HepG2 (cell line): ENCODE measurements around the gene ZFHX3. TPM values are rescaled to one million over a fixed set of nuclear protein-coding genes. Genes with fewer than 3 reads are reported as not detected.

ENCODE experiments used
- ATAC-seq: fragments of 200-7000 bp; cut with Tn5 transposase; 3 replicates; pipeline ENCODE4 v1.9.1; 2020; ENCODE audit warnings: mild to moderate bottlenecking, moderate library complexity
- BruUV-seq: library from RNA; stranded (reverse); fragments of 400-500 nt; replicated peaks from 2 replicates; lab custom pipeline; 2021; lab: Mats Ljungman, UMichigan
- CTCF ChIA-PET: fragments of 300-600 bp; formaldehyde crosslinking; extraction: SDS; loops from one replicate; lab custom pipeline; 2021; ENCODE audit warnings: low total read pairs, inconsistent platforms, low intra/inter-chr PET ratio; lab: Yijun Ruan, JAX
- POLR2A ChIA-PET: fragments of 350-600 bp; sonication (Branson Sonifier 250); formaldehyde crosslinking; loops from one replicate; lab custom pipeline; 2020; ENCODE audit warnings: antibody characterized with exemption, inconsistent platforms; lab: Yijun Ruan, JAX
- DNase-seq: peaks from one replicate; pipeline ENCODE4 v3.0.0-alpha.2; 2015; ENCODE audit warnings: low spot score
- FAIRE-seq: peaks from 3 replicates; lab custom pipeline; 2011; peaks lifted over from hg19 to GRCh38; lab: Jason Lieb, UNC
- H2AFZ ChIP-seq: one replicate; pipeline ENCODE4 v1.6.1; 2011; ENCODE audit warnings: low read length, inconsistent platforms
- H3K27ac ChIP-seq: fragments of 300-600 bp; 3 replicates; pipeline ENCODE4 v1.8.0; 2011; ENCODE audit warnings: mixed run types, mild to moderate bottlenecking, mixed read lengths, low read length, inconsistent platforms; ENCODE audit not compliant: insufficient read depth; ENCODE audit errors: extremely low read length
- H3K27me3 ChIP-seq, 2 experiments: fragments of 200-600 bp in 1 of 2; 2 replicates in 1 of 2; 3 replicates in 1 of 2; pipeline versions ENCODE4 v1.6.0 to v1.8.0; 2011; ENCODE audit warnings: low read length in 2 of 2, mild to moderate bottlenecking in 2 of 2, moderate library complexity in 2 of 2, inconsistent platforms in 1 of 2; ENCODE audit not compliant: insufficient read depth in 2 of 2, control insufficient read depth in 1 of 2
- H3K36me3 ChIP-seq, 2 experiments: fragments of 200-600 bp in 1 of 2; replicated peaks in 1 of 2; 2 replicates in 1 of 2; 3 replicates in 1 of 2; pipeline versions ENCODE4 v1.5.1 to v1.8.0; 2011; ENCODE audit warnings: low read length in 2 of 2, inconsistent platforms in 1 of 2; ENCODE audit not compliant: insufficient read depth in 2 of 2, control insufficient read depth in 1 of 2
- H3K4me1 ChIP-seq: 2 replicates; pipeline ENCODE4 v1.5.1; 2012; ENCODE audit warnings: low read length, inconsistent platforms; ENCODE audit not compliant: insufficient read depth
- H3K4me2 ChIP-seq: 2 replicates; pipeline ENCODE4 v1.6.0; 2011; ENCODE audit warnings: low read depth, low read length, inconsistent platforms
- H3K4me3 ChIP-seq, 3 experiments: fragments of 200-600 bp in 1 of 3; sonication (generic), shearing (Covaris generic) in 1 of 3; replicated peaks in 1 of 3; 2 replicates each; pipeline ENCODE4 v1.5.1; 2011 to 2016; ENCODE audit warnings: low read length in 3 of 3, inconsistent platforms in 2 of 3, low read depth in 2 of 3, mild to moderate bottlenecking in 2 of 3, control low read depth in 1 of 3, mixed read lengths in 1 of 3; ENCODE audit not compliant: insufficient read depth in 1 of 3
- H3K79me2 ChIP-seq: one replicate; pipeline ENCODE4 v1.6.1; 2011; ENCODE audit warnings: low read length, inconsistent platforms; ENCODE audit not compliant: insufficient read depth
- H3K9ac ChIP-seq: 2 replicates; pipeline ENCODE4 v1.6.0; 2011; ENCODE audit warnings: mild to moderate bottlenecking, low read depth, low read length, inconsistent platforms; ENCODE audit not compliant: insufficient read depth
- H3K9me3 ChIP-seq: 2 replicates; pipeline ENCODE4 v1.5.1; 2012; ENCODE audit warnings: mild to moderate bottlenecking, low read length
- H4K20me1 ChIP-seq: 2 replicates; pipeline ENCODE4 v1.6.0; 2011; ENCODE audit warnings: inconsistent platforms, mild to moderate bottlenecking, low read length, moderate library complexity; ENCODE audit not compliant: insufficient read depth
- CCDC6 ChIP-seq: sonication (generic); formaldehyde crosslinking; IDR thresholded peaks from 2 replicates; pipeline ENCODE4 v1.8.1; 2022; ENCODE audit warnings: mild to moderate bottlenecking, missing genetic modification reagents, moderate library complexity
- HHEX ChIP-seq: IDR thresholded peaks from 2 replicates; pipeline ENCODE4 v1.6.1; 2016; ENCODE audit warnings: control low read depth
- HNF4G ChIP-seq, 2 experiments: sonication (generic) in 1 of 2; formaldehyde crosslinking in 1 of 2; IDR thresholded peaks; 2 replicates each; pipeline versions ENCODE4 v1.4.0 to v1.6.1; 2011 to 2020; ENCODE audit warnings: borderline replicate concordance in 2 of 2, low read depth in 2 of 2, mild to moderate bottlenecking in 2 of 2, low read length in 1 of 2, missing genetic modification reagents in 1 of 2, moderate library complexity in 1 of 2
- KDM3A ChIP-seq: IDR thresholded peaks from 2 replicates; pipeline ENCODE4 v1.6.1; 2018; ENCODE audit warnings: low read depth, missing compliant biosample characterization
- PAWR ChIP-seq: sonication (generic); formaldehyde crosslinking; IDR thresholded peaks from 2 replicates; pipeline ENCODE4 v1.4.0; 2020; ENCODE audit warnings: missing genetic modification reagents, mild to moderate bottlenecking, borderline replicate concordance
- SSRP1 ChIP-seq: IDR thresholded peaks from 2 replicates; pipeline ENCODE4 v1.6.1; 2016; ENCODE audit warnings: control low read depth
- TOPORS ChIP-seq: sonication (generic); formaldehyde crosslinking; IDR thresholded peaks from 2 replicates; pipeline ENCODE4 v1.8.0; 2023; ENCODE audit warnings: mild to moderate bottlenecking, missing genetic modification reagents
- TP53 ChIP-seq: sonication (generic); formaldehyde crosslinking; conservative IDR thresholded peaks from 2 replicates; pipeline ENCODE4 v1.4.0; 2020; ENCODE audit warnings: missing genetic modification reagents
- ZNF317 ChIP-seq: sonication (generic); formaldehyde crosslinking; IDR thresholded peaks from 2 replicates; pipeline ENCODE4 v1.5.0; 2020; ENCODE audit warnings: mild to moderate bottlenecking, missing genetic modification reagents
- ZNF501 ChIP-seq: sonication (generic); formaldehyde crosslinking; IDR thresholded peaks from 2 replicates; pipeline ENCODE4 v1.5.1; 2020; ENCODE audit warnings: mild to moderate bottlenecking, moderate library complexity, missing genetic modification reagents
- ZNF570 ChIP-seq: sonication (generic); formaldehyde crosslinking; IDR thresholded peaks from 2 replicates; pipeline ENCODE4 v1.4.0; 2020; ENCODE audit warnings: mild to moderate bottlenecking, missing genetic modification reagents, borderline replicate concordance
- WGBS: methylation state at CpG from one replicate; pipeline ENCODE4 v1.1.6; 2017; ENCODE audit warnings: low lambda C conversion rate; 5-methylcytosine and 5-hydroxymethylcytosine counted together
- in situ Hi-C: cut with HindIII; loops from 2 replicates; pipeline ENCODE4 v1.10.0; 2017; ENCODE audit warnings: low pct_unique_long_range_greater_than_20kb; ENCODE audit not compliant: extremely low pct_ligation_motif_present
- intact Hi-C: fragments of 100-400 bp; cut with micrococcal nuclease; formaldehyde crosslinking; loops from one replicate; pipeline ENCODE4 v1.10.0; 2022; ENCODE audit not compliant: unreplicated experiment
- polyA plus RNA-seq, 8 experiments: library from polyadenylated mRNA; depleted of rRNA in 3 of 8; stranded (reverse) in 7 of 8; unstranded in 1 of 8; fragments of >200 nt; fragmentation: Illumina TruSeq in 4 of 8; extraction: Trizol in 4 of 8; gene quantifications; 2 replicates each; pipeline versions ENCODE4 v1.2.1 to v1.2.3, GENCODE V29; 2011 to 2016; ENCODE audit warnings: low read depth in 4 of 8, missing spikeins in 1 of 8, mixed read lengths in 1 of 8; ENCODE audit not compliant: insufficient read depth in 1 of 8
- total RNA-seq, 5 experiments: library from RNA; depleted of rRNA; stranded (reverse); fragments of >200 nt; fragmentation: Illumina TruSeq; extraction: Trizol; gene quantifications; 2 replicates each; pipeline ENCODE4 v1.2.3, GENCODE V29; 2016; ENCODE audit warnings: low read depth in 1 of 5
- TF ChIP-seq, protein P1 (sequence below): sonication (generic); formaldehyde crosslinking; IDR thresholded peaks from 2 replicates; pipeline ENCODE4 v1.5.1; 2020; ENCODE audit warnings: mild to moderate bottlenecking, missing genetic modification reagents, borderline replicate concordance
- TF ChIP-seq, protein P2 (sequence below): sonication (generic); formaldehyde crosslinking; conservative IDR thresholded peaks from 2 replicates; pipeline ENCODE4 v1.4.0; 2020; ENCODE audit warnings: missing genetic modification reagents

ZFHX3 gene
- total and polyA plus RNA-seq, 2 of the 13 experiments (the other 11 are each of a cell fraction or from before 2014, with no cell fraction given): 5.0 to 6.0 TPM

DNA sequence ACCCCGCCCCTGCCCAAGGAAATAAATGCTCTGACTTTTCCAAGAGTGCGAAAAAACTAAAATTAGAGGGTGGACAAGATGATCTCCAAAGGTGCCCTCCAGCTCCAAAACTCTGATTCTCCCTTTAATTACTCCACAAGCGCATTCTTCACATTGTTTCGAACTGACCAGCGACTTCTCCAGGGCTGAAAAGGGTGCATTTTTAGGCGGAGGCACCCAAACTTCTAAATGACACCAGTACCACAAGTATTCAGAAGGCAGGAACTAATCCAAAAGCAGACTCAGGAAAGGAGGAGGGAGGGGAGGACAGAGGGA, 750 bp downstream of the ZFHX3 start:
- peaks cover 87% of the 10 kb centered on the region for H3K4me1 ChIP-seq
- H4K20me1 ChIP-seq: peaks cover 7% of the 10 kb centered on the region; the same call in 1 of the 2 replicates
- BruUV-seq: no TSS peak
- H3K36me3 ChIP-seq: no peaks in the 10 kb centered on the region
- H3K27me3 ChIP-seq: no peaks in the 10 kb centered on the region; a peak in 2 of 5 replicates
- H3K4me3 ChIP-seq: peak overlapping the region; percentile 69 to 93 (median 89)
- H3K9ac ChIP-seq: peak overlapping the region; percentile 92
- ChIA-PET CTCF (no interaction called here), POLR2A (interaction anchor here (0.6 to 5.4 kb wide), 10 partner anchors 9 to 170 kb away, joined by 3 to 49 read pairs (median 6); no protein-coding TSS in a partner anchor)
- TF ChIP-seq TP53: no peak
- 0 out of 2 replicates have a peak, but pooled peaks have one; percentile 32 for TF ChIP-seq CCDC6 (CRISPR knock-in tag)
- no peak for TF ChIP-seq HHEX
- TF ChIP-seq PAWR (CRISPR knock-in tag): no peak
- no peak for TF ChIP-seq ZNF570 (CRISPR knock-in tag)
- TF ChIP-seq SSRP1 (CRISPR knock-in tag): 0 out of 2 replicates have a peak, but pooled peaks have one; percentile 27
- TF ChIP-seq KDM3A (CRISPR knock-in tag): no peak
- no peak for TF ChIP-seq HNF4G (IDR thresholded peaks at IDR 0.05; ENCODE audit: borderline replicate concordance, low read depth, low read length)
- TF ChIP-seq HNF4G (CRISPR knock-in tag; IDR thresholded peaks at IDR 0.05; ENCODE audit: borderline replicate concordance, low read depth): no peak
- TF ChIP-seq TOPORS (CRISPR knock-in tag): 0 out of 2 replicates have a peak, but pooled peaks have one; percentile 50
- TF ChIP-seq, protein P1, sequence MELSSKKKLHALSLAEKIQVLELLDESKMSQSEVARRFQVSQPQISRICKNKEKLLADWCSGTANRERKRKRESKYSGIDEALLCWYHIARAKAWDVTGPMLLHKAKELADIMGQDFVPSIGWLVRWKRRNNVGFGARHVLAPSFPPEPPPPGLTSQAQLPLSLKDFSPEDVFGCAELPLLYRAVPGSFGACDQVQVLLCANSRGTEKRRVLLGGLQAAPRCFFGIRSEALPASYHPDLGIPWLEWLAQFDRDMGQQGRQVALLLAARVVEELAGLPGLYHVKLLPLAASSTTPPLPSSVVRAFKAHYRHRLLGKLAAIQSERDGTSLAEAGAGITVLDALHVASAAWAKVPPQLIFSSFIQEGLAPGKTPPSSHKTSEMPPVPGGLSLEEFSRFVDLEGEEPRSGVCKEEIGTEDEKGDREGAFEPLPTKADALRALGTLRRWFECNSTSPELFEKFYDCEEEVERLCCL: no peak
- TF ChIP-seq, protein P2, sequence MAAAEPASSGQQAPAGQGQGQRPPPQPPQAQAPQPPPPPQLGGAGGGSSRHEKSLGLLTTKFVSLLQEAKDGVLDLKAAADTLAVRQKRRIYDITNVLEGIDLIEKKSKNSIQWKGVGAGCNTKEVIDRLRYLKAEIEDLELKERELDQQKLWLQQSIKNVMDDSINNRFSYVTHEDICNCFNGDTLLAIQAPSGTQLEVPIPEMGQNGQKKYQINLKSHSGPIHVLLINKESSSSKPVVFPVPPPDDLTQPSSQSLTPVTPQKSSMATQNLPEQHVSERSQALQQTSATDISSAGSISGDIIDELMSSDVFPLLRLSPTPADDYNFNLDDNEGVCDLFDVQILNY (CRISPR knock-in tag): no peak
- peak; percentile 7; the same call in 1 of the 2 replicates for TF ChIP-seq ZNF501 (CRISPR knock-in tag)
- TF ChIP-seq ZNF317 (CRISPR knock-in tag): 0 out of 2 replicates have a peak, but pooled peaks have one; percentile 14
- peaks cover 94% of the 10 kb centered on the region for H3K79me2 ChIP-seq
- peak overlapping the region; percentile 97 for H3K4me2 ChIP-seq
- intact Hi-C loops: loop anchor here (1.0 to 10.0 kb wide), 4 partner anchors 9 to 212 kb away; no protein-coding TSS in a partner anchor
- H2AFZ ChIP-seq: no peak overlapping the region
- ATAC-seq (no peak), DNase-seq (no peak), FAIRE-seq (no peak)
- H3K27ac ChIP-seq: peak overlapping the region; percentile 89
- WGBS: 59% methylated on average over 6 of the region's 6 CpGs
- no peaks in the 10 kb centered on the region for H3K9me3 ChIP-seq
- in situ Hi-C loops: loop anchor here (5.0 kb wide), 1 partner anchor 100 kb away; no protein-coding TSS in a partner anchor
